Esophagus (tissue), 2 donors: Measurements from ENCODE around the gene WDR43. TPM values are rescaled to one million over a fixed set of nuclear protein-coding genes. Genes with fewer than 3 reads are reported as not detected.
A peak's percentile ranks its signal among the peaks of the same experiment; 100 is the strongest.
"Not testable (repeated sequence)": the region's sequence is repeated elsewhere in the genome, so short reads cannot be mapped to it uniquely, and the experiment has no call there.

Experiments
- H3K27ac ChIP-seq, 2 donors: one replicate each; pipeline ENCODE4 v1.5.1; 2013; ENCODE audit warnings: low read depth in 2 of 2, mild to moderate bottlenecking in 2 of 2, inconsistent platforms in 1 of 2, low read length in 1 of 2, moderate library complexity in 1 of 2
- H3K27me3 ChIP-seq, 2 donors: one replicate each; pipeline ENCODE4 v1.6.1; 2013; ENCODE audit warnings: low read length in 2 of 2, control low read depth in 1 of 2, mild to moderate bottlenecking in 1 of 2; ENCODE audit not compliant: insufficient read depth in 2 of 2, control insufficient read depth in 1 of 2
- H3K36me3 ChIP-seq, 2 donors: one replicate each; pipeline ENCODE4 v1.6.1; 2013; ENCODE audit warnings: low read length in 1 of 2; ENCODE audit not compliant: control insufficient read depth in 2 of 2, insufficient read depth in 2 of 2
- H3K4me1 ChIP-seq, 2 donors: one replicate each; pipeline ENCODE4 v1.6.1; 2013; ENCODE audit warnings: low read length in 1 of 2; ENCODE audit not compliant: control insufficient read depth in 2 of 2, insufficient read depth in 2 of 2
- H3K4me3 ChIP-seq, 2 donors: one replicate each; pipeline ENCODE4 v1.5.1; 2013; ENCODE audit warnings: low read length in 2 of 2, mild to moderate bottlenecking in 2 of 2, low read depth in 1 of 2, moderate library complexity in 1 of 2
- H3K9me3 ChIP-seq, 2 donors: one replicate each; pipeline ENCODE4 v1.6.1; 2013; ENCODE audit warnings: mild to moderate bottlenecking in 2 of 2, low read depth in 1 of 2, low read length in 1 of 2, moderate library complexity in 1 of 2; ENCODE audit not compliant: control insufficient read depth in 2 of 2, insufficient read depth in 1 of 2
- WGBS, 2 donors: extraction: QIAGEN DNeasy Blood & Tissue Kit; methylation state at CpG; one replicate each; pipeline ENCODE4 v1.1.7; 2013; 5-methylcytosine and 5-hydroxymethylcytosine counted together
- polyA plus RNA-seq, 2 donors: library from polyadenylated mRNA; stranded (reverse); fragments of 200-250 nt; gene quantifications; one replicate each; pipeline ENCODE4 v1.2.3, GENCODE V29; 2013
- donor health status: healthy with polysubstance abuse.
- donor health status: Bipolar disorder and iron deficiency.

WDR43 gene
- polyA plus RNA-seq, 2 donors, result 8.1 to 18.7 TPM

DNA sequence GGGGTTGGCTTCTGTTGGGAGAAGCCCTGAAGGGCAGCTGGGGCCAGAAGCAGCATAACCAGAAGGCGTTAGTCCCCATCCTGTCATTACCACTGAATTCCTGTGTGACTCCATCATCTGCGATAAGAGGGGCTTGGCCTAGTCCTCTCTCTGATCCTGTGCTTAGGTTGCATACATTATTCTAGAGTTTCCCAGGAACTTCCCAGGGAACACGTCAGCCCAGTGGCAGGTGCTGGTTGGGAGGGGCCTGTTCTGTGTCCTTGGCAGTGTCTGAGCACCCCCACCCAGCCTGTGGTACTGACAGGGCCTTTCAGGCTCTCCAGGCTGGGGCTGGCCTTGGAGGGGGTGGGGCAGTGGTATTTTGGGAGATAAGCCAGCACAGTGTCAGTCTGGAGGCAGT lies 82.1 kb downstream of the WDR43 start:
- Histone ChIP-seq H3K27me3 (no peaks in the 10 kb centered on the region), H3K36me3 (no peaks in the 10 kb centered on the region), H3K4me3 (no peak overlapping the region), H3K9me3 (no peaks in the 10 kb centered on the region), H3K27ac (no peak overlapping the region), H3K4me1 (peaks cover 2 to 4% of the 10 kb centered on the region in 2 donors)
- 77 to 80% methylated on average over 3 of the region's 3 CpGs for WGBS, 2 donors

DNA sequence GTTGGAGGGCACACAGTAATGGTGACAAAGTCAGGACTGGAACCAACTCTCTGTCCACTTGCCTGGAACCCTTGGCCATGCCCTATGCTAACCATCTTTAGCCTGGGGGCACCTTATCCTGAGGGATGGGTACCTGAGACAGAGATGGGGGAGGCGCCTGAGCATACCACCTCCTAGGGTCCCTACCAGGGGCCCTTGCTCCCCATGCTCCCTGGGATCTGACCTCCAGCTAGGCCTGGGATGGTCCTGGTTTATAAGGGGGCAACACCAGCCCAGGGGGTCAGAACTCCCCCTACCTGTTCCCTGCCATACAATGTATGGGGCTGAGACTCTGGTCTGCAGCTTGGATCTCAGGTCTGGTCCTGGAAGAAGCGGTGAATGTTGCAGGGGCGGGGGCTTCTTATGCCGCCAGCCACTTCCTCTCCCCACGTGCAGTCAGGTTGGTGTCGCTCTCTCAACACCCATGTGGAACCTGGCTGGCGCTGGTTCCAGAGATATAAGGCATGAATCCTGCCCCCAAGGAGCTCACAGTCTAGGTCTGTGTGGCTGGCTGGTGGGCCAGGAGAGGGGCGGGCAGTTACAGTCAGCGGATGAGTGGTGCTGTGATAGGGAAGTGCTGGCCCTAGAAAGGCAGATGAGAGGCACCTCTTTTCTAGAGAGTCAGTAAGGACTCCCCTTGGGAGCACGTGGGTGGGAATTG lies 82.9 kb downstream of the WDR43 start:
- Histone ChIP-seq H3K27ac (no peak overlapping the region), H3K4me1 (peaks cover 4 to 7% of the 10 kb centered on the region in 2 donors), H3K9me3 (no peaks in the 10 kb centered on the region), H3K36me3 (no peaks in the 10 kb centered on the region), H3K27me3 (no peaks in the 10 kb centered on the region), H3K4me3 (no peak overlapping the region)
- 94 to 95% methylated on average over 10 of the region's 10 CpGs for WGBS, 2 donors

DNA sequence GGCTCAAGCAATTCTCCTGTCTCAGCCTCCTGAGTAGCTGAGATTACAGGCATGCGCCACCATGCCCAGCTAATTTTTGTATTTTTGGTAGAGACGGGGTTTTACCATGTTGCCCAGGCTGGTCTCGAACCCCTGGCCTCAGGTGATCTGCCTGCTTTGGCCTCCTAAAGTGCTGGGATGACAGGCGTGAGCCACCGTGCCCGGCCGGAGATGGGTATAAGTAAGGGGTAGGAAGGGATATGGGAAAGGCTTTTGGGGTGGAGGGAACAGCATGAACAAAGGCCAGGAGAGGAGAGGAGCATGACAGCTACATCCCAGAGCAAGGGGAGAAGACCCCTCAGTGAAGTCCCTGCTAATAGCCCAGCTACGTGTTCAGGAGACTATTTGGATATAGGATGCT lies 83.5 kb downstream of the WDR43 start:
- H3K4me3 ChIP-seq, H3K4me1 ChIP-seq, H3K36me3 ChIP-seq, H3K27me3 ChIP-seq, H3K27ac ChIP-seq, H3K9me3 ChIP-seq: not testable (repeated sequence)
- 90 to 93% methylated on average over 8 of the region's 8 CpGs for WGBS, 2 donors

DNA sequence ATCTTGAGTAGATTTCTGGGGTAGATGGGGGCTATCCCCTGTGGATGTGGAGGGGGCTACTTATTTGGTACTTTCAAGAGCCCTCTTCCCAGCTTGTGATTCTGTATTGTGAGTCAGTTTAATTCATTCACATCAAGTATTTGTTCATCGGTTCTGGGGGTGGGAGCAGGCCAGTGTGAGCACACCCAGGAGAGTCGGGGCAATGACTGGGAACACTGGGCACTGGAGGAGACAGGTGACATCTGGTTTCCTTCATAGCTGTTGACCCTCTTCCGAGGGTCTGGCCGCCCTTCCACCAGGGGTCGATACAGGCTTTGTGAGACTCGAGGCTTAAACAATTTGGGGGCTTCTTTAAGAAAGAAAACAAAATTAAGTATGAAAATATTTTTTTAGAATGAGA lies 84.1 kb downstream of the WDR43 start:
- Histone ChIP-seq H3K4me3 (no peak overlapping the region), H3K27ac (no peak overlapping the region), H3K27me3 (no peaks in the 10 kb centered on the region), H3K9me3 (no peaks in the 10 kb centered on the region), H3K4me1 (peaks cover 4 to 7% of the 10 kb centered on the region in 2 donors), H3K36me3 (no peaks in the 10 kb centered on the region)
- WGBS, 2 donors, result 75 to 76% methylated on average over 6 of the region's 6 CpGs

DNA sequence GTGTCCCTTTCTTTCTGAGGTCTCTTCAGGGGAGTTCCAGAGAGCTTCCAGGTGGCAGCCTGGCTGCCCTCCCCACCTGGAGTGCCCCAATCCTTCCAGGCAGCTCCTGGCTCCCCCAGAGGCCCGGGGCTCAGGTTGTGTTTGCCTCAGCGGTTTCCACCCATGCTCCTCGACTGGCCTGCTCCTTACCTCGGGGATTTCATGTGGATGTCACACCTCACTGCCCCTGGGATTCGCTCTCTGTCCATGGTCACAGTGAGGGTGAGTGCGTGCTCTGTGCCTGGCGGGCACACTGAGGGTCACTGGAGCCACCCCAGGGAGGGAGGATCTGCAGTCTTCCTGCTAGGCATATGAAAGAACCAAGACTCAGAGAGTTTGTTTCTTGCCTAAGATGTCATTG lies 84.6 kb downstream of the WDR43 start:
- 61 to 66% methylated on average over 7 of the region's 7 CpGs for WGBS, 2 donors
- no peak overlapping the region for H3K27ac ChIP-seq

DNA sequence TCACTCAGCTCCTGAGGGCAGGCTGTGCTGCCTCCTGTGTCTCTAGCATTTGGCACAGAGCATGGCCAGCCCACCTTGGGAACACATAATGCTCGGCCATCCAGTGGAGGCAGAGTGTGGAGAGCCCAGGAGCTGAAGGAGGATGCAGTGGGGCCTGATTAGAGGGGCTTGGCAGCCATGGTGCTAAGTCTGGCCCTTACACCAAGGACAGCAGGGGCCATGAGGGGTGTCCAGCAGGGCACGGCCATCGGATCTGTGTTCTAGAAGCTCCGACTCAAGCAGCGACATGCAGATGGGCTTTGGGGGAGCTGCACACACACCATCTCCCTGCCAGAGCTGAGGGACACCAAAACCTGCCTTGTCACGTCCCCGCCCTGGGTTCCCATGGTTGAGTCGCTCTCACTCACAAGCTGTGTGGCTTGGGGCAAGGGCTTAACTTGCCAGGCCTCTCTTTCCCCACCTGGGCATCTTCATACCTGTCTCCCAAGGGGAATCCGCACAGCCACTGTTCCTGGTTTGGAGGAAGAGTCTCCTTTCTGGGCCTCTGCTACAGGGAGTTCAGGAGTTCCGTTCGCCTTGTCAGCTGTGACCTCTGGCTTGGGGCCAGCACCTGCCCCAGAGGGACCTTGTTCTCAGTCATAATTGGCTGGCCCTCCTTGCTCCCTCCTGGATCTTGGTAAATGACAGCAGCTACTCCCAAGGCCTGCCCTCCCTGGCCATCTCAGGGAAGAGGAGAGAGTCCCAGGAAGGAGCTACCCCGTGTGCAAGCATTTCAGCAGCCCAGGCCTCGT lies 85.3 kb downstream of the WDR43 start:
- no peaks in the 10 kb centered on the region for H3K9me3 ChIP-seq
- peaks cover 4 to 7% of the 10 kb centered on the region in 2 donors for H3K4me1 ChIP-seq
- WGBS, 2 donors, result 66 to 69% methylated on average over 13 of the region's 13 CpGs

More for the DNA sequence above, 84.6 kb downstream of the WDR43 start:
- Histone ChIP-seq H3K4me1 (peaks cover 4 to 7% of the 10 kb centered on the region in 2 donors), H3K27me3 (no peaks in the 10 kb centered on the region), H3K36me3 (no peaks in the 10 kb centered on the region), H3K9me3 (no peaks in the 10 kb centered on the region), H3K4me3 (no peak overlapping the region)

DNA sequence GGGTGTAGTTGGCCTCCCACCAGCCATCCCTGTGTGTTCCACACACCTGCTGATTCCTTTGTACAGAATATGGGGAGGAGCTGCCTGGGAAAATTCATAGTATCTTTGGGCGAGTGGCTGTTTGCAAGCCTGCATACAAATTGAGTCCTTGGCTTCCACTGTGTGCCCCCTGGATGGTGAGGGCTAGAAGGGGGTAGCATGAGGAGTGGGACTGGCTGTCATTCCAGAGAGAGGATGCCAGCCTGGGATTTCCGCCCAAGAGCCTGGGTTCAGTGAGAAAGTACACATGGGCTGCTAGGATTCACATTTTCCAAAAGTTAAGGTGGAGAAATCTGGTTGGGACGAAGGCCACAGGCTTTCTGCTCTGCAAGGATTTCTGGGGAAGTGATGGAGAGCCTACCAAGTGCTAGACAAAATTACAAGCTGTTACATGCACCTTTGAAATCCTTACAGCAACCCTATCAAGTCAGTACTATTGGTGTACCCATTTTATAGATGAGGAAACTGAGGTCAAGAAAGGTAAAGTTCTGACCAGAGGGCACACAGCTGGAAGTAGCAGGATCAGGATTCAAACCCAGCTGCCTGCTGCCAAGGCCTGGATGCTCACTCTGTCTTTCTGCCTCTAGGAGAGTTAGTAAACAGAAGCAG lies 86.0 kb downstream of the WDR43 start:
- H3K36me3 ChIP-seq, result no peaks in the 10 kb centered on the region

More for the DNA sequence above, 85.3 kb downstream of the WDR43 start:
- Histone ChIP-seq H3K27me3 (no peaks in the 10 kb centered on the region), H3K4me3 (no peak overlapping the region), H3K36me3 (no peaks in the 10 kb centered on the region), H3K27ac (no peak overlapping the region)

DNA sequence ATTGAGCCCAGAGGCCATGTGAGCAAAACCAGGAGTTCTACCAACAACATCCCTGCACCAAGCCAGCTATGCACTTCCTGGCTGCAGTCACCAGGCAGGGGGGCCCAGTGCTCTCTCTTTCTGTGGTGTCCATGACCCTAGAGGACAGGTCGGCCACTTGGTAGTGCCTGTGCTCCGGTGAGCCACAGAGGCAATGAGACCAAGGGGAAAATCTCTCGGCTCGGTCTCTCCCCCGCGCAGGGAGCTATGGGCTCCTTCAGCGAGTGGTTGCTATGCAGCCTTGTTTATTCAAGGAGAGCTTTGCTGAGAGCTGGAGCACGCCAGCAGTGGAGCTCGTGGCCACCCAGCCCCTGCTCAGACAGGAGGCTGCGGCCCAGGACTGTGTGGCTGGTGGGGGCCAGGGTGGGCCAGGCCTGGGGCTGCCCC lies 86.6 kb downstream of the WDR43 start, which contains the start of gene TOGARAM2:
Gene TOGARAM2, plus strand, starts transcription at position 283 of the 426 bp plus-strand sequence. CDS start 13,537 bp downstream, outside the sequence.
- Histone ChIP-seq H3K27me3 (no peaks in the 10 kb centered on the region), H3K27ac (peak within 1 kb of the TSS; percentile 44 to 51), H3K4me1 (peaks cover 4 to 7% of the 10 kb centered on the region in 2 donors), H3K36me3 (no peaks in the 10 kb centered on the region), H3K9me3 (no peaks in the 10 kb centered on the region), H3K4me3 (no peak within 1 kb of the TSS)
- WGBS, 2 donors, result 36 to 37% methylated on average over 9 to 10 of the region's 10 CpGs

More for the DNA sequence above, 86.0 kb downstream of the WDR43 start:
- peak overlapping the region in 1 of 2 donors; percentile 44 for H3K27ac ChIP-seq
- H3K27me3 ChIP-seq, result no peaks in the 10 kb centered on the region
- H3K4me3 ChIP-seq, result no peak overlapping the region
- no peaks in the 10 kb centered on the region for H3K9me3 ChIP-seq
- WGBS, 2 donors, result 87 to 88% methylated on average over 3 of the region's 3 CpGs
- H3K4me1 ChIP-seq, result peaks cover 4 to 7% of the 10 kb centered on the region in 2 donors

DNA sequence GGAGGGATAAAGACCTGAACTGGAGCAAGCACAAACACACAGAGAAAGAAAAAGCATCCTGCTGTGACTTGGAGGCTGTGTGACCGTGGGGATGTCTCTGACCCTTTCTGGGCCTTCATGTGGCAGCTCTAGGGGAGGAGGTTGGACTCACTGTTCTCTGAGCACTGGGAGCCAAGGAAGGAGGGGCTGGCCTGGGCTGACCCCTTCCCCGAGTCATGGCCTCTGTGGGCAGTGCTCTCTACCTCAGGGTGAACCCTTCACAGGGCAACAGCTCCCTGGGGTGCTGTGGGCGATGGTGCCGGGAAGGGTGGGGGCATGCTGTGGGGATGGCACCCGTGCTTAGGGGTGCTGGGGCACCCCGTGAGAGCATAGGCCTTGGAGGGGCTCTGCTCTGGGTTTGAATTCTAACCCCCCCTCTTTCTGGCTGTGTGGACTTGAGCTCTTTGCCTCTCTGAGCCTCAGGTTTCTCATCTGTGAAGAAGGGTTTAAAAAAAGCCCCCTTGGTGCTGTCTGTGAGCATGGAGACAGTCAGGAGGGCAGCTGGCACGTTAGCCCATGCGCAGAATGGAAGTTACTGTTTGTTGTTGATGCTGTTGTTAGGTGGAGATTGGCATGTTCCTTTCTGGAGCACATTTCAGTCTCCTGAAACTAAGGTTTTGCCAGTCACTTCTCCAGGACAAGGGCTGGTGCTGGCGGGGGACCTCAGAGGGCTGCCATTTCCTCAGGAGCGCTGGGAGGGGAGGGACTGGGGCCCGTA lies 87.3 kb downstream of the WDR43 start:
- peaks cover 4 to 9% of the 10 kb centered on the region in 2 donors for H3K4me1 ChIP-seq
- peak overlapping the region; percentile 37 to 51 for H3K27ac ChIP-seq
- no peaks in the 10 kb centered on the region for H3K27me3 ChIP-seq
- no peaks in the 10 kb centered on the region for H3K9me3 ChIP-seq
- H3K4me3 ChIP-seq, result no peak overlapping the region
- H3K36me3 ChIP-seq, result no peaks in the 10 kb centered on the region
- WGBS, 2 donors, result 63 to 77% methylated on average over 11 of the region's 11 CpGs
